HAP-1 (cell line): ENCODE results near the gene PHACTR1.

Experiments used
- DNase-seq, 2 experiments: peaks; one replicate each; pipeline ENCODE4 v3.0.0-alpha.2; 2016 to 2020; ENCODE audit warnings: low spot score in 2 of 2
- H3K27me3 ChIP-seq: fragments of 250-450 bp; sonication (Bioruptor Pico); 2 replicates; pipeline ENCODE4 v1.5.1; 2020; ENCODE audit warnings: low read depth, mild to moderate bottlenecking, moderate library complexity
- H3K36me3 ChIP-seq: fragments of 250-450 bp; sonication (Bioruptor Pico); replicated peaks from 2 replicates; pipeline ENCODE4 v1.5.1; 2020; ENCODE audit warnings: mild to moderate bottlenecking
- H3K4me1 ChIP-seq: fragments of 250-450 bp; sonication (Bioruptor Pico); 2 replicates; pipeline ENCODE4 v1.5.1; 2020; ENCODE audit warnings: mild to moderate bottlenecking
- H3K4me3 ChIP-seq: fragments of 250-450 bp; sonication (Bioruptor Pico); 2 replicates; pipeline ENCODE4 v1.5.1; 2020; ENCODE audit warnings: mild to moderate bottlenecking, moderate library complexity
- H3K9me3 ChIP-seq: fragments of 250-450 bp; sonication (Bioruptor Pico); 2 replicates; pipeline ENCODE4 v1.5.1; 2020; ENCODE audit warnings: mild to moderate bottlenecking, moderate library complexity
- in situ Hi-C: fragments of 300-500 bp; cut with MboI; formaldehyde crosslinking; loops from 3 replicates; pipeline ENCODE4 v1.14.3; 2020; ENCODE audit warnings: low sequenced_read_pairs, inconsistent platforms, mixed read lengths

Gene PHACTR1

GRCh38 chr6:12827921-12828320 is 111.4 kb downstream of the PHACTR1 start:
- Histone ChIP-seq H3K4me3 (no peak overlapping the region), H3K9me3 (no peaks in the 10 kb centered on the region), H3K27me3 (peaks cover 2% of the 10 kb centered on the region; the same call in 1 of the 2 replicates), H3K4me1 (no peaks in the 10 kb centered on the region), H3K36me3 (no peaks in the 10 kb centered on the region)
- in situ Hi-C loops: no loop called here
- no peak for DNase-seq

GRCh38 chr6:12832226-12832735 is 115.7 kb downstream of the PHACTR1 start:
- Histone ChIP-seq H3K4me3 (no peak overlapping the region), H3K9me3 (no peaks in the 10 kb centered on the region), H3K4me1 (no peaks in the 10 kb centered on the region), H3K27me3 (peaks cover 2% of the 10 kb centered on the region; the same call in 1 of the 2 replicates), H3K36me3 (no peaks in the 10 kb centered on the region)
- in situ Hi-C loops: no loop called here
- no peak for DNase-seq

GRCh38 chr6:12836009-12836408 is 119.4 kb downstream of the PHACTR1 start:
- H3K27me3 ChIP-seq: no peaks in the 10 kb centered on the region
- no peaks in the 10 kb centered on the region for H3K4me1 ChIP-seq
- no peak overlapping the region for H3K4me3 ChIP-seq
- in situ Hi-C loops: no loop called here
- no peak for DNase-seq
- no peaks in the 10 kb centered on the region for H3K36me3 ChIP-seq
- H3K9me3 ChIP-seq: no peaks in the 10 kb centered on the region

GRCh38 chr6:12841619-12842018 is 125.1 kb downstream of the PHACTR1 start:
- peaks cover 10% of the 10 kb centered on the region; the same call in 1 of the 2 replicates for H3K27me3 ChIP-seq
- H3K4me1 ChIP-seq: no peaks in the 10 kb centered on the region
- in situ Hi-C loops: no loop called here
- no peak for DNase-seq
- no peaks in the 10 kb centered on the region for H3K36me3 ChIP-seq
- no peaks in the 10 kb centered on the region for H3K9me3 ChIP-seq
- no peak overlapping the region for H3K4me3 ChIP-seq

GRCh38 chr6:12842114-12842513 is 125.5 kb downstream of the PHACTR1 start:
- Histone ChIP-seq H3K27me3 (peaks cover 10% of the 10 kb centered on the region; the same call in 1 of the 2 replicates), H3K4me3 (no peak overlapping the region), H3K4me1 (no peaks in the 10 kb centered on the region), H3K36me3 (no peaks in the 10 kb centered on the region), H3K9me3 (no peaks in the 10 kb centered on the region)
- no peak for DNase-seq
- in situ Hi-C loops: no loop called here

GRCh38 chr6:12842658-12843057 is 126.1 kb downstream of the PHACTR1 start:
- no peaks in the 10 kb centered on the region for H3K36me3 ChIP-seq
- no peak for DNase-seq
- no peaks in the 10 kb centered on the region for H3K4me1 ChIP-seq
- in situ Hi-C loops: no loop called here
- no peaks in the 10 kb centered on the region for H3K9me3 ChIP-seq
- H3K27me3 ChIP-seq: peaks cover 10% of the 10 kb centered on the region; the same call in 1 of the 2 replicates
- H3K4me3 ChIP-seq: no peak overlapping the region

- DNase-seq: peak in 1 of 2 experiments; percentile 10
- in situ Hi-C loops: no loop called here
Measured at GRCh38 chr6:12844284-12845223, 128.0 kb downstream of the PHACTR1 start.

GRCh38 chr6:12845224-12846004 is 128.8 kb downstream of the PHACTR1 start:
- Histone ChIP-seq H3K27me3 (peaks cover 10% of the 10 kb centered on the region; the same call in 1 of the 2 replicates), H3K4me1 (no peaks in the 10 kb centered on the region), H3K36me3 (no peaks in the 10 kb centered on the region), H3K4me3 (no peak overlapping the region), H3K9me3 (no peaks in the 10 kb centered on the region)
- in situ Hi-C loops: no loop called here
- DNase-seq: no peak

More at GRCh38 chr6:12844284-12845223, 128.0 kb downstream of the PHACTR1 start:
- peaks cover 10% of the 10 kb centered on the region; the same call in 1 of the 2 replicates for H3K27me3 ChIP-seq
- H3K36me3 ChIP-seq: no peaks in the 10 kb centered on the region
- no peak overlapping the region for H3K4me3 ChIP-seq
- no peaks in the 10 kb centered on the region for H3K4me1 ChIP-seq
- no peaks in the 10 kb centered on the region for H3K9me3 ChIP-seq

- DNase-seq: no peak
- no peaks in the 10 kb centered on the region for H3K9me3 ChIP-seq
- no peak overlapping the region for H3K4me3 ChIP-seq
- no peaks in the 10 kb centered on the region for H3K27me3 ChIP-seq
- in situ Hi-C loops: no loop called here
- no peaks in the 10 kb centered on the region for H3K4me1 ChIP-seq
- H3K36me3 ChIP-seq: no peaks in the 10 kb centered on the region
Measured at GRCh38 chr6:12848964-12849808, 132.6 kb downstream of the PHACTR1 start.

- H3K36me3 ChIP-seq: no peaks in the 10 kb centered on the region
- no peaks in the 10 kb centered on the region for H3K9me3 ChIP-seq
- H3K4me3 ChIP-seq: no peak overlapping the region
- DNase-seq: no peak
- in situ Hi-C loops: no loop called here
- H3K27me3 ChIP-seq: no peaks in the 10 kb centered on the region
- no peaks in the 10 kb centered on the region for H3K4me1 ChIP-seq
Measured at GRCh38 chr6:12849809-12850198, 133.2 kb downstream of the PHACTR1 start.

- H3K27me3 ChIP-seq: no peaks in the 10 kb centered on the region
- H3K9me3 ChIP-seq: no peaks in the 10 kb centered on the region
- no peaks in the 10 kb centered on the region for H3K36me3 ChIP-seq
- in situ Hi-C loops: no loop called here
- H3K4me3 ChIP-seq: no peak overlapping the region
- no peak for DNase-seq
- H3K4me1 ChIP-seq: no peaks in the 10 kb centered on the region
Measured at GRCh38 chr6:12851123-12851695, 134.6 kb downstream of the PHACTR1 start.

GRCh38 chr6:12861603-12862002 is 145.0 kb downstream of the PHACTR1 start:
- in situ Hi-C loops: no loop called here
- Histone ChIP-seq H3K9me3 (no peaks in the 10 kb centered on the region), H3K4me3 (no peak overlapping the region)

GRCh38 chr6:12865117-12865516 is 148.6 kb downstream of the PHACTR1 start:
- H3K9me3 ChIP-seq: no peaks in the 10 kb centered on the region
- no peak overlapping the region for H3K4me3 ChIP-seq
- DNase-seq: no peak
- H3K27me3 ChIP-seq: no peaks in the 10 kb centered on the region
- H3K36me3 ChIP-seq: no peaks in the 10 kb centered on the region
- H3K4me1 ChIP-seq: no peaks in the 10 kb centered on the region
- in situ Hi-C loops: no loop called here

More at GRCh38 chr6:12861603-12862002, 145.0 kb downstream of the PHACTR1 start:
- no peak for DNase-seq
- no peaks in the 10 kb centered on the region for H3K36me3 ChIP-seq
- no peaks in the 10 kb centered on the region for H3K27me3 ChIP-seq
- no peaks in the 10 kb centered on the region for H3K4me1 ChIP-seq
